Measurements from ENCODE around the gene COX6B2. TPM values are rescaled to one million over a fixed set of nuclear protein-coding genes. Genes with fewer than 3 reads are reported as not detected.

COX6B2 gene
- total and polyA plus RNA-seq, 2 of the 13 experiments (the other 11 are each of a cell fraction or from before 2014, with no cell fraction given): 0.21 TPM; not detected in 1

DNA sequence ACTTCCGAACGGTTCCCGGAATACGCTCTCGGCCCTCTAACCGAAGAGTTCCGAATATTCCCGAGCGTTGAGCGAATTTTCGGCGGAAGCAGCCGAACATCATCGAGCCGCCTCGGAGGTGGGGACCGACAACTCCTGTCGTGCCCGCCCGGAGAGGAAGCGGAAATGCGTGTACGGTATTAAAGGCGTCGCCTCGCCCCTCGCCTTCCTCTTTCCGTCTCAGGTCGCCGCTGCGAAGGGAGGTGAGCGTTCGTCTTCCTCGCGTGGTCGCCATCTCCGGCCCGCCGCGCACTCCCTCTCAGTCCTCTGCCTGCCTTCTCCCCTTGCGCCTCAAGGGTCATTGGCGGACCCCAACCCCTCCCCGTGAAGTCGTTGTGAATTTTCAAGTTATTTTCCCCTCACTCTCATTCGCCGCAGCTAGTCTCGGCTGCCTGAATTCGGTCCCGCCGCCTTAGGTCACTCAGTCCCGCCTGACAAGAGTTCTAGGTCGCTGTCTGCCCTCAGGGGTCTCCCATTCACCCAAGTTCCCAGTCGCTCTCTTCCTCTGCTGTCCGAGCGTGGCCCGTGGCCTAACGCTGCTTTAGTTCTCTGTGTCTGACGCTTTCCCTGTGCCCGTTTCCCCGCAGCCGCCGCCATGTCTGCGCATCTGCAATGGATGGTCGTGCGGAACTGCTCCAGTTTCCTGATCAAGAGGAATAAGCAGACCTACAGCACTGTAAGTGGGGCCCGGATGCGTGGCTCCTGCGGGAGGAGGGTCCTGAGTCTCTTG lies 31.4 kb upstream of the COX6B2 start, which contains the start of gene RPL28 (continued):
- TF ChIP-seq, protein P1, sequence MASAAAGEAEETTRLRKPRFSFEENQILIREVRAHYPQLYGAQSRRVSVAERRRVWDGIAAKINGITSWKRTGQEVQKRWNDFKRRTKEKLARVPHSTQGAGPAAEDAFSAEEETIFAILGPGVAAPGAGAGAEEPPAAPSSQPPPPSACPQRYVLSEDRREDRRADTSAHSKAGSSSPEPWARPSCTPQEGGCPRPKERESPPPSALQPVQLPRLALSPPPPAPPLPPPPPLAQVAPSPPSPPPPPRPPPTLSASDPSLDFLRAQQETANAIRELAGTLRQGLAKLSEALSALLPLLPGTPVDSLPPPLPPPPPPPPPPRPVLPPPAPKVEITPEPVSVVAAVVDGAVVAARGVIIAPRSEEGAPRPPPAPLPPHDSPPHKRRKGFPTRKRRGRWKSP (CRISPR knock-in tag; IDR thresholded peaks at IDR 0.05): peak; percentile 76; the same call in 1 of the 2 replicates
- TF ChIP-seq, protein P2, sequence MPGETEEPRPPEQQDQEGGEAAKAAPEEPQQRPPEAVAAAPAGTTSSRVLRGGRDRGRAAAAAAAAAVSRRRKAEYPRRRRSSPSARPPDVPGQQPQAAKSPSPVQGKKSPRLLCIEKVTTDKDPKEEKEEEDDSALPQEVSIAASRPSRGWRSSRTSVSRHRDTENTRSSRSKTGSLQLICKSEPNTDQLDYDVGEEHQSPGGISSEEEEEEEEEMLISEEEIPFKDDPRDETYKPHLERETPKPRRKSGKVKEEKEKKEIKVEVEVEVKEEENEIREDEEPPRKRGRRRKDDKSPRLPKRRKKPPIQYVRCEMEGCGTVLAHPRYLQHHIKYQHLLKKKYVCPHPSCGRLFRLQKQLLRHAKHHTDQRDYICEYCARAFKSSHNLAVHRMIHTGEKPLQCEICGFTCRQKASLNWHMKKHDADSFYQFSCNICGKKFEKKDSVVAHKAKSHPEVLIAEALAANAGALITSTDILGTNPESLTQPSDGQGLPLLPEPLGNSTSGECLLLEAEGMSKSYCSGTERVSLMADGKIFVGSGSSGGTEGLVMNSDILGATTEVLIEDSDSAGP (CRISPR knock-in tag; IDR thresholded peaks at IDR 0.05; ENCODE audit: borderline replicate concordance): peak; percentile 81
- TF ChIP-seq MTF1 (CRISPR knock-in tag; IDR thresholded peaks at IDR 0.05) (peak; percentile 29; the same call in 1 of the 2 replicates), ELF4 (CRISPR knock-in tag; IDR thresholded peaks at IDR 0.05; ENCODE audit: borderline replicate concordance) (peak; percentile 31; the same call in 1 of the 2 replicates), ZNF383 (CRISPR knock-in tag; IDR thresholded peaks at IDR 0.05; ENCODE audit: borderline replicate concordance) (no peak), ISX (CRISPR knock-in tag; conservative IDR thresholded peaks at IDR 0.05) (no peak), ATM (IDR thresholded peaks at IDR 0.05; ENCODE audit: borderline replicate concordance) (no peak), KDM5A (IDR thresholded peaks at IDR 0.05; ENCODE audit: borderline replicate concordance, low read length) (no peak; the same call in 1 of the 2 replicates), ATF7-NPFF (CRISPR knock-in tag; IDR thresholded peaks at IDR 0.05; ENCODE audit: low read depth) (peak; percentile 82; the same call in 1 of the 2 replicates), ZNF616 (CRISPR knock-in tag; IDR thresholded peaks at IDR 0.05; ENCODE audit: low read depth) (no peak; the same call in 1 of the 2 replicates), HNRNPLL (IDR thresholded peaks at IDR 0.05; ENCODE audit: low read depth, low read length, poor library complexity, severe bottlenecking) (peak; percentile 5), SP140L (CRISPR knock-in tag; IDR thresholded peaks at IDR 0.05; ENCODE audit: borderline replicate concordance) (no peak), ZNF34 (CRISPR knock-in tag; IDR thresholded peaks at IDR 0.05; ENCODE audit: borderline replicate concordance) (no peak), NRL (CRISPR knock-in tag; IDR thresholded peaks at IDR 0.05; ENCODE audit: borderline replicate concordance) (0 out of 2 replicates have a peak, but pooled peaks have one; percentile 74), ATF1 (CRISPR knock-in tag; IDR thresholded peaks at IDR 0.05) (peak; percentile 84), ZNF446 (CRISPR knock-in tag; IDR thresholded peaks at IDR 0.05) (peak; percentile 87; the same call in 1 of the 2 replicates), ZNF253 (CRISPR knock-in tag; IDR thresholded peaks at IDR 0.05; ENCODE audit: borderline replicate concordance) (peak; percentile 68; the same call in 1 of the 2 replicates), ZNF329 (CRISPR knock-in tag; IDR thresholded peaks at IDR 0.05; ENCODE audit: low read depth) (0 out of 2 replicates have a peak, but pooled peaks have one; percentile 64), RBAK (CRISPR knock-in tag; IDR thresholded peaks at IDR 0.05) (no peak)
- TF ChIP-seq, protein P3, sequence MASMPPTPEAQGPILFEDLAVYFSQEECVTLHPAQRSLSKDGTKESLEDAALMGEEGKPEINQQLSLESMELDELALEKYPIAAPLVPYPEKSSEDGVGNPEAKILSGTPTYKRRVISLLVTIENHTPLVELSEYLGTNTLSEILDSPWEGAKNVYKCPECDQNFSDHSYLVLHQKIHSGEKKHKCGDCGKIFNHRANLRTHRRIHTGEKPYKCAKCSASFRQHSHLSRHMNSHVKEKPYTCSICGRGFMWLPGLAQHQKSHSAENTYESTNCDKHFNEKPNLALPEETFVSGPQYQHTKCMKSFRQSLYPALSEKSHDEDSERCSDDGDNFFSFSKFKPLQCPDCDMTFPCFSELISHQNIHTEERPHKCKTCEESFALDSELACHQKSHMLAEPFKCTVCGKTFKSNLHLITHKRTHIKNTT (CRISPR knock-in tag; IDR thresholded peaks at IDR 0.05): 0 out of 2 replicates have a peak, but pooled peaks have one; percentile 58
- TF ChIP-seq, protein P4, sequence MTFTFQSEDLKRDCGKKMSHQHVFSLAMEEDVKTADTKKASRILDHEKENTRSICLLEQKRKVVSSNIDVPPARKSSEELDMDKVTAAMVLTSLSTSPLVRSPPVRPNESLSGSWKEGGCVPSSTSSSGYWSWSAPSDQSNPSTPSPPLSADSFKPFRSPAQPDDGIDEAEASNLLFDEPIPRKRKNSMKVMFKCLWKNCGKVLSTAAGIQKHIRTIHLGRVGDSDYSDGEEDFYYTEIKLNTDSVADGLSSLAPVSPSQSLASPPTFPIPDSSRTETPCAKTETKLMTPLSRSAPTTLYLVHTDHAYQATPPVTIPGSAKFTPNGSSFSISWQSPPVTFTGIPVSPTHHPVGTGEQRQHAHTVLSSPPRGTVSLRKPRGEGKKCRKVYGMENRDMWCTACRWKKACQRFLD (CRISPR knock-in tag; IDR thresholded peaks at IDR 0.05; ENCODE audit: borderline replicate concordance): peak; percentile 37; the same call in 1 of the 2 replicates

Data from HepG2 (cell line).